GM18868 (cell line): ENCODE measurements around the gene PDZK1.
A peak's percentile ranks its signal among the peaks of the same experiment; 100 is the strongest.
"Not testable (repeated sequence)": the region's sequence is repeated elsewhere in the genome, so short reads cannot be mapped to it uniquely, and the experiment has no call there.

ENCODE experiments used
- ATAC-seq: cut with Tn5 transposase; IDR thresholded peaks from one replicate; pipeline ENCODE4 v1.9.1; 2021; ENCODE audit warnings: mild to moderate bottlenecking, moderate library complexity; ENCODE audit not compliant: unreplicated experiment

The PDZK1 gene

DNA sequence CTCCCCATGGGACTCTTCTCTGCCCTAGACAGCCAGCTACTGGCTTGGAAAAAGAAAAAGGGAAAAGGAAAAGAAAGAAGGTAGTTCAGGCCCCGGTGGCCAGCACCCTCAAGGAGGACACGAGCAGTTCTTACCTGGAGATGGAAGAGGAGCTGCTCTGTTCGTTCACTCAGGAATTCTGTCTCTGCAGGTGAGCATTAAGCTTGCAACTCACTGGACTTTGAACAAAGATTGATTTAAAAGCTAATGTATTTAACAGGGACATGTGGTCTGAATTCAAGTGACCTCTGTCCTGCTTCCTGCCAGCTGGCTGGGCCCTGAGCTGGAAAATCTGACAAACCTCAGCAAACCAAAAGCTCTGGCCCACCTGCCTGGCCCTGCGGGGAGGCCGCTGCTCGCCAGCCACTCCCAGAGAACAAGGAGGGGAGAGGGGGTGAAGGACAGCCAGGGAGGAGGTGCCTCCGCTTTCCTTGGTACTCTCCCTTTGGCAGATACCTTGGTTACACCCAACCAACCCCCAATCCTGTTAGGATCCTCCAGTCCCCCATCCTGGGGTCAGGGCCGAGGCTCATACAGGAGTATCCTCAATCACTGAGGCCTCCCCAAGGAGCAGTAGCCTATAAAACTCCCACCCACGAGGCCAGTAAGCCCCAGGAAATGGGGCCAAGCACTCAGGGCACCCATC is at the start of gene PDZK1:
Gene PDZK1 (minus strand): TSS at position 186 of the 685 bp plus-strand sequence. CDS start 19,347 bp downstream, outside the sequence.
- no peak for ATAC-seq

DNA sequence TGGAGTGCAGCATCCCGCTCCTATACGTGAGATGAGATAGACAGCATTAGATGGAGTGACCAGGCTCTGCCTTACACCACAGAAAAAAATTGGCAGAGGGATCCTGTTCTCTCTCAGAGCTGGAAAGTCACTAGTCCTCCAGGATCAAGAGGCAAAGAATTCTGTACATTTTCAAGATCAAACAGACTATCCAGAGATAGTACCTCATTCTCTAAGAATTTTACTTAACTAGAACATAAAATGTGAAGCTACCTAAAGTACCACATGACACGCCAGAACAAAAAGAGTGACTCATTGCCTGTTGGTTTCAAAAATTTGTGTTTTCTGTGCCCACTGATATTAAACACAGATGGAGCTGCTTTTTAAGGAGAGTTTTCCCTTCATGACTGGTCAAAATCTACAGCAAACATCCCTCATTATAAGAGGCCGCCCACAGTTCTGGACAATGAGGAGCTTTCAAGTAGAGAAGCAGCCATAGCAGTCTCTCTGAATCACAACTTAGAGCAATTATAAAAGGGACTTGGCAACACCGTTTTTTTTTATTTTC is 44.4 kb upstream of the PDZK1 start:
- ATAC-seq: no peak

DNA sequence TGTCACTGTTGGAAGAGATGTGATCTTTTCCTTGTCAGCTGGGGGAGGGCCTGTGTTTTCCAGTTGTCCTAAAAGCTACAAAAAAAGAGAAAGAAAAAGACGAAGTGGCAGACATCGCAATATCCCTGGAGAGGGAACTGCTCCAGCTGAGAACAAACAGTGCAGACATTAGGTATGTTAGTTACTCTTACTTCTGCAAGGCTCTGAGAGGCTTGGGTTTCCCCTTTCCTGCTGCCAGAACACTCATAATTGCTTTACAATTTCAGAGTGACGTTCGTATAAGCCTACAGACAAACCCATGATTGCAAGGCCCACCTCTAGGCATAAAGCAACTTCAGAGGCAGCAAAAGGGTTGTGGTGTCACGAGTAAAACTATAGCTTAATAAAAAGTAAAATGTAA is 43.3 kb upstream of the PDZK1 start:
- no peak for ATAC-seq

DNA sequence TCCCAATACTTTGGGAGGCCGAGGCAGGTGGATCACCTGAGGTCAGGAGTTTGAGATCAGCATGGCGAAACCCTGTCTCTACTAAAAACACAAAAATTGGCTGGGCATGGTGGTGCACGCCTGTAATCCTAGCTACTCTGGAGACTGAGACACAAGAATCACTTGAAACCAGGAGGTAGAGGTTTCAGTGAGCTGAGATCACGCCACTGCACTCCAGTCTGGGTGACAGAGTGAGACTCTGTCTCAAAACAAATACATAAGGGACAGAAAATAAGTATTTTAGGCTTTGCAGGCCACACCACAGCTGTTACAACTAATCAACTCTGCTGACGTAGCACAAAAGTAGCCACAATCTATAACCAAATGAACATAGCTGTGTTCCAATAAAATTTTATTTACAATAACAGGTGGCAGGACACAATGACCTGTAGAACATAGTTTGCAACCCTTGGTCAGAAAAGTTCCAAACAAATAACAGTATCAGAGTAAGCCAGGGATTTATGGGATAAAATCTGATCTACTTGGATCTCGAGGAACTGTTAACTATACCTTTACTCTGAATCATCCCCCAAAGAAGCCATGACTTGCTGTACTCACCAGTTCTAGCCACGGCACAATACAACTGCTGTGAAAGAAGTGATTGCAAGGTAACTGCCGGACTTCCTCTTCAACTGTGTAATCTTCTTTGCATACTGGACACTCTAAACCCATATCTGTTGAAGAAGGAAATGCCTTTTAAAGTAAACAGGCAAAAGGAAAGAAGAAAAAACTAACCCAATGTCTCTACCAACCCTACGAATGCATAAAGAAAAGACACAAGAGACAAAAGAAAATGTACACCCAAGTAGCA is 40.5 kb upstream of the PDZK1 start:
- no peak for ATAC-seq

DNA sequence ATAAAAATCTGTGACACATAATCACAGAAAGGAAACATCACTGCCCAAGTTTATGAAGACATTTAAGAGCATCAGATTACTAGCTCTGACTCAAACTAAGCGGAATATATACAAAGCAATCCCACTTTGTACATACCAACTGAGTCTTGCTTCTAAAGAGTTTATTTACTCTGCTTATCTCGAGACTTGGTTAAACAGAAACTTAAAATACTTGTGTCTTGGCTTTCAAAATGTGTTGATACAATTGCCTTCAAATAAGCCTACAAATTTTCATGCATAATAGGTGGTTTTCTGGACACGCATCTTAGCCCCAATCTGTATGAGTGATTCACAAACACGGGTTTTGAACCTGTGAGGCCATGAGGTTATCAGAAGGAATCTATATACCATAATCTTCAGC is 33.1 kb upstream of the PDZK1 start:
- ATAC-seq: no peak

DNA sequence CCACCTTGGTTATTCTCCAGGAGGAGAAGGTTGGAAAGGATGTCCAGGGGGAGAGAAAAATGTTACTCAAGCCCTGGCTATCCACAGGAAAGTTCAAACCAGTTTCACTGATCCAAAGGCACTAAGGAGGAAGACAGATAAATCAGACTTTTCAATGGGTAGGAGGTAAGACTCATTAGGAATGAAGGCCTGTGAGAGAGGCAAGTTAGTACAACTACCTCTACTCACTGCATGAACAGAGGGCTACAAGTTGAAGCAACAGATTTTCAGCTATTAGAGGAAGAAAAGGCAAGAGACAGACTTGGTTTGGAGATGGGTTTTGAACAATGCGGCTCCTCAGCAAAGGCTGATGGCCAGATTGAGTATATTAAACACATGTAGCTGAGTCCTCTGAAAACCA is 29.0 kb upstream of the PDZK1 start:
- no peak for ATAC-seq

DNA sequence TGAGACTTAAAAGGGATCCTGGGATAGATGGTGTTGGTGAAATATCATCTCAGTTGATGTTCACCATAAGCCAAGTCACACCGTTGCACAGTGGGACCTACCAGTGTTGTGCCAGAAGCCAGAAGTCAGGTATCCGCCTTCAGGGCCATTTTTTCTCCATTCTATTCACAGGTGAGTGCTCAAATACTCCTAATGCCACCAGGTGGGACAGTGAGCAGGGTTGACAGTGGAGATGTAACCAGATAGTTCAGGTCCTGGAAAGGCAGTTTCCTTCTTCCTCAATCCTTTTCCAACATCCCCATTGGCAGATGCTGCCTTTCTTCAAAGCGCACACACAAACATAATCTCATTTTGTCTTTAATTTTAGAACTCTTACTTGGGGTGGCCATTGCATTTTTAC is 23.7 kb upstream of the PDZK1 start:
- no peak for ATAC-seq

DNA sequence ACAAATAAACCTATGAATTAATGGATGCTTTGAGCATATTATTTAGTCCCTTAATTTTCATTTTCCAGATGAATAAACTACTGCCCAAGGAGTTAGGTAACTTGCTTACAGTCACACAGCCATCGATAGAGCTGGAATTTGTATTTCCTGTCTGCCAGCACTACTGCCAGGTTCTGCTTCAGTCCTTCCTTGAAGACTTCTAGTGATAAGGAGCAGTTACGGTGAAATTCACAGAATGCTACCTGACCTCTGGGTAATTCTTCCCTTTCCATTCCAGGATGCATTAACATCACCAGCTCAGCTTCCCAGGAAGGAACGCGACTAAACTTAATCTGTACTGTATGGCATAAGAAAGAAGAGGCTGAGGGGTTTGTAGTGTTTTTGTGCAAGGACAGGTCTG is 23.3 kb upstream of the PDZK1 start:
- no peak for ATAC-seq

DNA sequence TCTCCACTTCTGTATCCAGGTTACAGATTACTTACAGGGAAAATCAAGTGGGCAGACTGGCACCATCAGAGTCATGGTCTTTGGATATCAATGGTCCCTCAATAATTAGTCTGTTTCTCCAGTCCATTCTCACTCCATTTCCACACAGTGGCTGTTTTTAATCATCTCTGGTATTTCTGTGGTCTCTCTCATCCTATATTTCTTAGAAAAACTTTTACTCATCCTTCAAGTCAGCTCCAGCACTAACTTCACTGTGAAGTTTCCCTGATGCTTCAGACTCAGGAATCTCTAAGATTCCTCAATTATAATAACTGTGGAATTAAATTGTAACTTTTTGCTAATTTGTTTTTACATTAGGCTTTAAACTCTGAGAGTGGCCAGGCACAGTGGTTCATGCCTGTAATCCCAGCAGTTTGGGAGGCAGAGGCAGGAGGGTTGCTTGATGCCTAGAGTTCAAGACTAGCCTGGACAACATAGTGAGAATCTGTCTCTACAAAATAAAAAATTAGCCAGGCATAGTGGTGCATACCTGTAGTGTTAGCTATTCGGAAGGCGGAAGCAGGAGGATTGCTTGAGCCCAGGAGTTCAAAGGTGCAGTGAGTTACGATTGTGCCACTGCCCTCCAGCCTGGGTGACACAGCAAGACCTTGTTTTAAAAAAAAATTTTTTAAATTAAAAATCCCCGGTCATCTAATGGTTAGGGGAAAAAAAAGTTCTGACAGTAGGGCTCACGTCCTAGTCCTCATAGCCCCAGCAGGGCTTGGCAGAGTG is 22.7 kb upstream of the PDZK1 start:
- no peak for ATAC-seq

DNA sequence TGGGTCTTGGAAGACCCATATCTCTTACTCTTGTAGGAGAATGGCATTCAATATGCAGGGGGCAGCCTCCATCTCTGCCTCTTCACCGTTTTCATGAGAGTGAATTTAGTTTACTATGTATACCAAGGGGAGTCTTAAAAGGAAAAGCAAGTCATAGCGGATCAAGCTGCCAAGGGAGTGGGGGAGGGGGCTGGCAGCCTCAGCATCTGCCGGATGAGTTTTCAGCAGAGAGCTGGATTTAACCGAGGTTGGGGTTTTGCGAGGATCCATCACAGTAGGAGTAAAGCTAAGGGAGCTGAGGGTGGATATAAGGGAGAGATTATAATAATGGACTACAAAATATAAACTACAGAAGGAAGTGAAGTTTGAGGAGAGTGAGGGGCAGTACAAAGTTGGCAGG is 22.0 kb upstream of the PDZK1 start:
- no peak for ATAC-seq

DNA sequence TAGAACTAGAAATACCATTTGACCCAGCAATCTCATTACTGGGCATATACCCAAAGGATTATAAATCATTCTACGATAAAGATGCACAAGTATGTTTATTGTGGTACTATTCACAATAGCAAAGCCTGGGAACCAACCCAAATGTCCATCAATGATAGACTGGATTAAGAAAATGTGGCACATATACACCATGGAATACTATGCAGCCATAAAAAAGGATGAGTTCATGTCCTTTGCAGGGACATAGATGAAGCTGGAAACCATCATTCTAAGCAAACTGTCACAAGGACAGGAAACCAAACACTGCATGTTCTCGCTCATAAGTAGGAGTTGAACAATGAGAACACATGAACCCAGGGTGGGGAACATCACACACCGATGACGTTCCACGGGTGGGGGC is 19.0 kb upstream of the PDZK1 start:
- not testable (repeated sequence) for ATAC-seq

DNA sequence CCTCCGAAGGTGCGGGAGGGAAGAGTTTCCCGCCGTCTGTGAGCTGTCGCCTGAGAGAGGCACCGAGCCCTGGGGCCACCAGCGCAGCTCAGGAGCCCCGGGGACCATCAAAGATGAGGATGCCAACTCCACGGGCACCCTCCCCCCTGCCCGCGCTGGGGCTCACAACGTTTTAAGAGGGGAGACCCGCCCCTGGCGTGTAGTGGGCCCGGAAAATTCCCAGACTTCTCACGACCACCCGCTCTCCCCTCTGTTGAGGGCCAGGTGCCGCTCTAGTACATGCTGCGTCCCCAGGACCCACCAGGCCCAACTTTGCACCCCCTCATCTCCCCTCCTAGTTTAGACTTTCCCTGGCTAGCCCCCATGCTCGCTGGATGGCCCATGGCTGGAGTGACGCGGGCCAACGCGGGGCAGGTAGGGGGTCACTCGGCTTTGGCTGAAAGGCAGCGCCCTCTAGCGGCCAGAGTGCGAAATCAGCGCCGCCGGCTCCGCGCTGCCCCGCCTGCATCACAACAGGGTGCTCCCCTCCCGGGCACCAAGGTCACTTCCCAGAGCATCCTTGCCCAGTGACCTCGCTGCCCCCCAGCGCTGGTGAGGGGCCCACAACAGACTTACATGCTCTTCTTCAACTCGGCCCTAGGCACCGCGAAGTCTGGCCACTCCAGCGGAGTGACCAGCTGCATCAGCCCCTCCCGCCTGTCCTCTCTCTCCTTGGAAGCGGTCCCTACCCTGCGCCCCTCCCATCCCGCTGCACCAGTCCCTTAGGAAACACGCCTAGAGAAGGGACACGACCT is 13.9 kb upstream of the PDZK1 start:
- ATAC-seq: peak; percentile 66

DNA sequence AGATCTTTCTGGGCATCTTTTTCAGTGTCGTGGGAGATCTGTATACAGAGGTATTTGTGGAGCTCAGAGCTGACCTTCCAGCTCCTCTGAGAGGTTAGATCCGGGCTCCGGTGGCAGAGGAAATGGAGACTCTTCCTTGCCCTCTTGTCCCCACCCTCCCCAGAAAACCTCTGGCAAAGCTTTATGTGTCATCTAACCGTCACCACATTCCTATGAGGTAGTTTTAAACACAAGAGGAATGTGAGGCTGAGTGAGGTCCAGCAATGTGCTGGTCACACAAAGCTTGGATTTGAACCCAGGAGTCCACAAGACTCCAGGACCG is 13.3 kb upstream of the PDZK1 start:
- ATAC-seq: no peak

DNA sequence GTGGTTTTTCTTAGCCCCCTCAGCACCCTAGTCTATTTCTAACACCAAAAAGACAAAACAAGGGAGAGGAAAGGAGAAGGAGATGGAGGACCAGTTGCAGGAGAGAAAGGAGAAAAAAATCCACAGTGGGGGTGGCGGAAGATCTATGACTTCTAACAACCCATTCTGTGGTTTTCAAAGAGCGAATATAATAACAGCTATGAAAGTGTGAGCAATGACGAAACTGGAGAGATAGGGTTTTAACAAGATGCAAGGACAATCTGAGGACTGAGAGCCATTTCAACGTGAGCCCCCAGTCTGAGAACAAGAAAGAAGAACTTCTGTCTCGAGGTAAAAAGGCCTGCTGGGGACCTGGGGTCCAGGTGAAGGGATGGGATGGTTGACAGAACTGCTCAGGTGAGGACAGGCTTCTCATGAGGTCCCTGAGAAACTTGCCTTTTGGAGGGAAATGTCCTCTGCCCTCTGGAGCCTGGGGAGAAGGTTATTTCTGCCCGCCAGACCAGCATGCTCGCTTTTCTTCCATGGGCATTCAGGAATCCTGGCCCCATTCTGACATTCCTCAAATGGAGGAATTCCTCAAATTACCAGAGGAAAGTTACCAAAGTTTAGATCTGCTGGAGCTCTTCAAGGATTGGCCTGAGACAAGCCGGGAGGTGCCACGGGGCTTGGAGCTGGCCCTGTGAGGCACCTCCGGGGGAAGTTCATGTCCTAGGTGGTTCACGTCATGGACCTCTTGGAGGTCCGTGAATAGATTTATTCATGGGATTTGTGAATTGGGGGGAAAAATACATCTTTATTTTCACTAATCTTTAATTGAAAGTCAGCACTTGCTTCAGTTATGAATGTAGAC is 12.3 kb upstream of the PDZK1 start, which contains the start of gene CD160:
Gene CD160 (plus strand): TSS at position 270 of the 850 bp plus-strand sequence. CDS start 8,829 bp downstream, outside the sequence.
- ATAC-seq: no peak

DNA sequence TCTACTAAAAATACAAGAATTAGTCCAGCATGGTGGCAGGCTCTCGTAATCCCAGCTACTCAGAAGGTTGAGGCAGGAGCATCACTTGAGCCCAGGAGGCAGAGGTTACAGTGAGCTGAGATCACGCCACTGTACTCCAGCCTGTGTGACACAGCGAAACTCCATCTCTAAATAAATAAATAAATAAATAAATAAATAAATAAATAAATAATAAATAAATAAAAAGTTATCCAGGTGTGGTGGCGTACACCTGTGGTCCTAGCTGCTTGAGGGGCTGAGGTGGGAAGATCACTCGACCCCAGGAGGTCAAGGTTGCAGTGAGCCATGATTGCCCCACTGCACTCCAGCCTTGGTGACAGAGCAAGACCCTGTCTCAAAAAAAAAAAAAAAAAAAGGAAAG is 11.3 kb upstream of the PDZK1 start:
- ATAC-seq: not testable (repeated sequence)

DNA sequence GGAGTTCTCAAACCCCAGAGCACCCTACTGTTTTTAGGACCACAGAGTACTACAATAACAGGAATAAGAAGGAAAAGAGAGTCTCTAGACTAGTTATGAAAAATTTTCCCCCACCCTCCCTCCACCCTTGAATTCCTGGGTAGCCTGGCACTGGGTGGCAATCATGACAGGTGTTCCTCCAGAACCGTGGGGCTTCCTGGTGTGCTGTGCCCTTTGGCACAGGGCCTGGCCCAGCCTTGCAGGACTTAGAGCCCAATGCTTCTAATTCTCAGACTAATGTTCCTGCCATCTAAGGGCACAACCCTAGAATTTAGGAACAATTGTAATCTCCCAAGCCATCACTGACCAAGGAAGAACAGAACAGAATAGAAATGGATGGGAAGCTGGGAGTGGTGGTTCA is 10.7 kb upstream of the PDZK1 start:
- ATAC-seq: no peak

DNA sequence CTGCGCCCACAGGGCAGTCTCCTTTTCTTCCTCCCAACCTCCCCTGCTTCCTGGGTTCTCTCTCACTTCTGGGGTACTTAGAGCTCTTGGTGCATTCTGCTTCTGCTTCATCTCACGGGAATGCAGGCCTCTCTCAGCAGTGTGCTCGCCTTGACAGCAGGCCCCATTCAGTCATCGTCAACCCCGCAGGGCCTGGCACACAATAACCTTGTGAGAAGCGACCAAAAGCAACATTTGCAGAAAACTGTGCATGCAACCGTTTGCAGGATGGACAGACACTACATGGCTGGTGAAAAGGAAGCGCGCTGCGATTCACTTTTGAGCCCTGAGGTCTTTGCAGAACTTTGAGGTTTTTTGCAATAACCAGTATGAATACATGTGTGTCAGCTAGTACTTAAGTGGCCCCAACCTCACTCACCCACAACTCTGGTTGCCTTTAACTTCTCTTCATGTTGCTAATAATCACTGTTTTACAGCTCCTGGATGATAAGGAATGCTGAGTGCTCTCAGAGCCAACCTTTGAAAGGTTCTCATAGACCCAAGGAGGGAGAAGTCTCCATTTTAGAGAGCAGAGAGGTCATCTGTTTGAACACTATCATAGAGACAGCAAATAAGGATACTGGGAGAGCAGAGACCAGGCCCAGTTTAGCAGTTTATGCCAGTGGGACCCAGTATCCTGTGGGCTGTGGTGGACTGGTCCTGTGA is 9.6 kb upstream of the PDZK1 start:
- ATAC-seq: no peak

DNA sequence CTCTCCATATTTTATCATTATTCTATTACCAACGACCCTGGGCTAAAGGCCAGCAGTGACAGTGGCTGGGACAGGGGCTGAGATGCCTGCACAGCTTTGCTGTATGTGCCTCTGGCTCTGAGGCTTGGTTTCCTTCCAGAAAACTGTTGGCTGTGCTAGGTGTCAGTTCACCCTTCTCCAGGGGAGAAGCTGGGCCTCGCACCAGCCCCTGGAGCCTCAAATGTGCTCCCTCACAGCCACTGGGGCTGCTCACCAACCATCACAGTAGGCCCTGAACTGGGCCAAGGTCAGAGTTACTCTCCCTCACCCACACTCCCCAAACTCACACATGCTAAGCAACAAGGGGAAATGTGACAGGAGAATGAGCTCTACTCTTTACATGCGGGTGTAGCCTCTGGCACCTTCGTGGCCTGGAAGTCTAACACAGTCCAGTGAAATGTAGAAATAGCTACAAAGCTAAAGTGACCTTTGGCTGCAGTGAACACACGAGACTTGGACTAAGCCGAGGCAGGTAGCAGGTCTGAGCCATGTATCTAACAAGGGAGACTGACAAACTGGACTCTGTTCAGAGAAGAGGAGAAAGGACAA is 7.5 kb upstream of the PDZK1 start:
- ATAC-seq: no peak

DNA sequence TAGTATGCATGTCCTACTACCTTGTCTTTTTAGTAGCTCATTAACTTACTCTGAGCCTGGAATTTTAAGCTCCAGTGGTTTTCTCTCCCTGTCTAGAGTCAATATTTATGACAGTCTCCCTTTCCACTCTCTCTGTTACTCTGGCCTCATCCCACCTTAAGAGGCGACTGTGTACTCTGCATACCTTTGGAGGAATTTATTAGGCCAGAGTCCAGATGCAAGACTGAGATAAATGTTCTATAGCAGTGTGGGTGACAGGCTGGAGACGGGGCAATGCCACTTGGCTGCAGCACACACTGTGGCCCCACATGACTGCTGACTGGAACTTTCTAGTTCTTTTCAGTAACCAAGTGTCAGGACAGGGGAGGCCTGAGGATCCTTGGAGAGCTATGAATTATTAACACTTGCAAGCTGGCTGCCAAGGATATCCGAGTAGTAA is 4.1 kb upstream of the PDZK1 start:
- no peak for ATAC-seq
